ENCODE measurements around the gene ATP23.

DNA sequence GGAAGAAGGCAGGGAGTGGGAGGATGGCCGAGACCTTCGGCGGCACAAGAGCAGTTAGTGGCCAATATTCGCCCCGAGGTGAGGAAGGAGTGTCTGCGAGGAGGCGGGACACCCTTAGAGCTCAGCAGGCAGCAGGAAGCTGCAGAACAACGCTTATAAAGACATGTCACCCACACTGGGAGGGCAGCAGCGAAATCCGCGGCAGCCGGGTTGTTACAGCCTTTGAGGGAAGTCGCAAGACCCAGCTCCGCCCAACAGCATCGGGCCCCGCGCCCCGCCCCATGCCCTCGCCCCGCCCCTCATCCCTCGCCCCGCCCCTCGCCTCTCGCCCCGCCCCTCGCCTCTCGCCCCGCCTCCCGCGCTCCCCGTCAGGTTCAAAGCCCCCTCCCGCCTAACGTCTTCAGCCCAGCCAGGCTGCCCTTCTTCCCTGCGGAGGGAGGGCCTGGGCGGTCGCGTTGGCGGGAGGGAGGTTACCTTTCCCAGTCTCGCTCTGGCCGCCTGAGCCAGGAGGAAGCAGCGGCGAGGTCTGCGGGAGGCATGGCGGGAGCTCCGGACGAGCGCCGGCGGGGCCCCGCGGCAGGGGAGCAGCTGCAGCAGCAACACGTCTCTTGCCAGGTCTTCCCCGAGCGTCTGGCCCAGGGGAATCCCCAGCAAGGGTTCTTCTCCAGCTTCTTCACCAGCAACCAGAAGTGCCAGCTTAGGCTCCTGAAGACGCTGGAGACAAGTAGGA lies at the start of gene ATP23:
- TF ChIP-seq, protein P1, sequence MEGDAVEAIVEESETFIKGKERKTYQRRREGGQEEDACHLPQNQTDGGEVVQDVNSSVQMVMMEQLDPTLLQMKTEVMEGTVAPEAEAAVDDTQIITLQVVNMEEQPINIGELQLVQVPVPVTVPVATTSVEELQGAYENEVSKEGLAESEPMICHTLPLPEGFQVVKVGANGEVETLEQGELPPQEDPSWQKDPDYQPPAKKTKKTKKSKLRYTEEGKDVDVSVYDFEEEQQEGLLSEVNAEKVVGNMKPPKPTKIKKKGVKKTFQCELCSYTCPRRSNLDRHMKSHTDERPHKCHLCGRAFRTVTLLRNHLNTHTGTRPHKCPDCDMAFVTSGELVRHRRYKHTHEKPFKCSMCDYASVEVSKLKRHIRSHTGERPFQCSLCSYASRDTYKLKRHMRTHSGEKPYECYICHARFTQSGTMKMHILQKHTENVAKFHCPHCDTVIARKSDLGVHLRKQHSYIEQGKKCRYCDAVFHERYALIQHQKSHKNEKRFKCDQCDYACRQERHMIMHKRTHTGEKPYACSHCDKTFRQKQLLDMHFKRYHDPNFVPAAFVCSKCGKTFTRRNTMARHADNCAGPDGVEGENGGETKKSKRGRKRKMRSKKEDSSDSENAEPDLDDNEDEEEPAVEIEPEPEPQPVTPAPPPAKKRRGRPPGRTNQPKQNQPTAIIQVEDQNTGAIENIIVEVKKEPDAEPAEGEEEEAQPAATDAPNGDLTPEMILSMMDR (conservative IDR thresholded peaks at IDR 0.05; ENCODE audit: low read length): no peak
- no peak for TF ChIP-seq EZH2phosphoT487 (IDR thresholded peaks at IDR 0.05; ENCODE audit: borderline replicate concordance)
